Memory B cell (primary cell): ENCODE measurements around the gene POLR2E.

Source experiments
- ATAC-seq: fragments of 150-1000 bp; cut with Tn5 transposase; 2 replicates; pipeline ENCODE4 v1.10.0; 2021; ENCODE audit warnings: low read depth, mild to moderate bottlenecking, moderate library complexity
- DNase-seq, 2 donors: peaks; one replicate each; pipeline ENCODE4 v3.0.0; 2022; ENCODE audit warnings: low spot score in 2 of 2
- H3K27ac Mint-ChIP-seq: one replicate; pipeline ENCODE4 v1.8.0; 2022; ENCODE audit warnings: mild to moderate bottlenecking, moderate library complexity, mixed read lengths
- H3K27me3 Mint-ChIP-seq: one replicate; pipeline ENCODE4 v1.8.0; 2022; ENCODE audit warnings: mixed read lengths
- H3K36me3 Mint-ChIP-seq: one replicate; pipeline ENCODE4 v1.8.0; 2022; ENCODE audit warnings: mild to moderate bottlenecking, mixed read lengths
- H3K4me1 Mint-ChIP-seq: one replicate; pipeline ENCODE4 v1.8.0; 2022; ENCODE audit warnings: mixed read lengths
- H3K4me3 Mint-ChIP-seq: one replicate; pipeline ENCODE4 v1.8.0; 2022; ENCODE audit warnings: mild to moderate bottlenecking, moderate library complexity, mixed read lengths
- H3K9me3 Mint-ChIP-seq: one replicate; pipeline ENCODE4 v1.8.0; 2022; ENCODE audit warnings: mixed read lengths

The POLR2E gene

DNA sequence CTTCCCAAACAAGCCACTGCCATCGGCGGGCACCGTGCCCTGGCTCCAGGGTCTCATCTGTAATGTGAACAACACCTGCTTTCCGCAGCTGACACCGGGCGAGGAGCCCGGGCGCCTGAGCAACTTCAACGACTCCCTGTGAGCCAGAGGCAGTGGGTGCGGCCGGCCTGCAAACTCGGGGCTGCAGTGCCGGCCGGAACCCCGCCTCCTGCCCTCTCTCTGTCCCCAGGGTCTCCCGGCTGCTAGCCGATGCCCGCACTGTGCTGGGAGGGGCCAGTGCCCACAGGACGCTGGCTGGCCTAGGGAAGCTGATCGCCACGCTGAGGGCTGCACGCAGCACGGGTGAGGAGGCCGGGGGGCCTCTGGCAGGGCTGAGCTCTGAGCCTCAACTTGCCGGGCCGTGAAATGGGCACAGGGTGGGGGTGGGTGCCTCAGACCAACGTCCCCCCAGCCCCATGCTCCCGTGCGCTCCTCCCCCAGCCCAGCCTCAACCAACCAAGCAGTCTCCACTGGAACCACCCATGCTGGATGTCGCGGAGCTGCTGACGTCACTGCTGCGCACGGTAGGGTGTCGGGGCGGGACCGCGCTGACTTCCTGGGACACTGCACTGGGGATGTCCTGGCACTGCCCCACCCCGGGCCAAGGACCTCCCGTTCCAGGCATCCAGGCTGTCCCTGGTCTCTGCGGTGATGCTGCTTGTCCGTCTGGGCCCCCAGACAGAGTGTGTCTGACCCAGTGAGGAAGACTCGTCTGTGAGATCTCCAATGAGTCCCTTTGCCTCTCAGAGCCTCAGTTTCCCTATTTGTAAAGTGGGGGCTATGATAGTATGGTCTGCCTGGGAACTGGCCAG is 53.1 kb downstream of the POLR2E start:
- DNase-seq (no peak), ATAC-seq (no peak)
- H3K4me1 Mint-ChIP-seq, result peaks cover 30% of the 10 kb centered on the region
- no peaks in the 10 kb centered on the region for H3K27me3 Mint-ChIP-seq
- H3K9me3 Mint-ChIP-seq, result no peaks in the 10 kb centered on the region
- no peak overlapping the region for H3K27ac Mint-ChIP-seq
- peak overlapping the region; percentile 55 for H3K4me3 Mint-ChIP-seq
- peaks cover 16% of the 10 kb centered on the region for H3K36me3 Mint-ChIP-seq

- Mint-ChIP-seq H3K27me3 (no peaks in the 10 kb centered on the region), H3K4me3 (peak overlapping the region; percentile 100), H3K9me3 (no peaks in the 10 kb centered on the region), H3K4me1 (peaks cover 32% of the 10 kb centered on the region), H3K36me3 (peaks cover 19% of the 10 kb centered on the region), H3K27ac (peak overlapping the region; percentile 95)
- DNase-seq, result no peak
- ATAC-seq, result no peak
Observed at GRCh38 chr19:1041272-1041834, 53.8 kb downstream of the POLR2E start.

DNA sequence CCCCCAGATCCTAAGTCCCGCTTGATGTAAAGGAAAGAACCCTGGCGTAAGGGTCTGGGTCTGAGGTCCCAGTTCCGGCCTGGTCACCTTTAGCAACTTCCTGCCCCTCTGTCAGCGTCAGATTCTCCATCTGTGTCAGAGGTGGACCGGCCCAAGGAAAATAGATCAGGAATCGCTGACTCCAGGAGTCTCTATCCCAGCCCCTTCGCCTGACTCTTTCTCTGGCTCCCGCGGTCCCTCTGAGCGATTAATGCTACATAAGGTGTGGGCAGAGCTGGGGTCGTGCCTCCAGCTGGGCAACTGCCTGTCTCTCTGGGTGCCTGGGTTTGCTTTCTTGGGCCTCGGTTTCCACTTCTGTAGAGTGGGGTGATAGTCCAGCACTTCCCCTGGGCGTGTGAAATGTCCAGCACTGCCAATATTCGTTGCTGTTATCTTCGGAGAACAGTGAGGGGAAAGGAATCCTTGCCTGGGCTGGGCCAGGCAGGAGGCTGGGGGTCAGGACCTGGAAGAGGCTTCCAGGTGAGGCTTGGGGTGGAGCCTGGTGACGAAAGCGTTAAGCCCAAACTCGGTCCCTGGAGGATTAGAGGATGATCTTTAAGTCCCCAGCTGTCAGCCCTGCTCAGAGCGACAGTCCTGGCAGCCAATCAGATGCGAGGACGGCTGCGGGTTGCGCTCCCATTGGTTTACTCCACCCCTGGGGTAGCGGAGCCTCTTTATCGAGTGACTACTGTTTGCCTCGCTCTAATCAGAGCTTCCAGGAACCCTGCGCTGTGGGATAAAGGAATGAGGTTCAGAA is 54.5 kb downstream of the POLR2E start:
- H3K4me3 Mint-ChIP-seq, result peak overlapping the region; percentile 100

DNA sequence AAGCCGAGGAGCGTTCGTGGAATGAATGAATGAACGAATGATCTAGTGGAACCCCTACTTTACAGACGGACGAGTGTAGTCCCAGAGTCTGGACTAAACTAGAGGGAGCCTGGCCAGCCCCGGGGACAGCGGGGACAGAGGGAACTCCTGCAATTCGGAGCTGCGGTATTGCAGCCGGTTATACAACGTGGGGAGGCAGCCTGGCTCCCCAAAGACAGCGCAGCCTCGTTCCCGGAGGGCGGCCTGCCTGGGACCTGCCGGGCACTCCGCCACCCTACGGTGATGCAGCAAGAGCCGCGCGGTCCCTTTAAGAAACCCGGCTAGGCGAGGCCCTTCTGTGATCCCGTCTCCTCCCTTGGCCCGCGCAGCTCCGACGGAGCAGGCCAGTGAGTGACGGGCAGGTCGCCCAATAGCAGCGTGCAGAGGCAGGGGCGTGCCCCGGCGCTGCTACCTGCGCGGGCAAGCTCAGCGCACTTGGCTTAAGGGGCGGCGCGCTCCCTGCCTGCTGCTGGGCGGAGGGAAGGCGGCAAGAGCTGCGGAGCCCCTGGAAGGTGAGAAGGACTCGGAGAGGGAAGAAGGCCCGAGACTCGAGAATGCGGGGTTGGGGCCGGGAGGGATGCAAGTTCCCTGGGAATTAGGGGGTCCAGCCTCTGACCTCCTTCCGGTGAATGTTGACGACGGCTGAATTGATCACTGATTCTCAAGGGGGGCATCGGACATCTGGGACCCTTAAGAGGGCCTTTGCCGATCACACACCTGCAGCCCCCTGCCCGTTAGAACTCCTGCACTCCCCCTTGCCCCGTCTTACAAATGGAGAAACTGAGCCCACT is 55.3 kb downstream of the POLR2E start, which contains the start of gene ABCA7:
TSS of gene ABCA7 (plus strand) at position 462 of the 830 bp plus-strand sequence. CDS start 1,255 bp downstream, outside the sequence.
- peak; percentile 99 to 100 for DNase-seq
- no peaks in the 10 kb centered on the region for H3K9me3 Mint-ChIP-seq
- H3K27me3 Mint-ChIP-seq, result no peaks in the 10 kb centered on the region
- H3K36me3 Mint-ChIP-seq, result peaks cover 26% of the 10 kb centered on the region
- peak within 1 kb of the TSS; percentile 100 for H3K4me3 Mint-ChIP-seq
- peak within 1 kb of the TSS; percentile 95 for H3K27ac Mint-ChIP-seq
- ATAC-seq, result peak; percentile 78
- H3K4me1 Mint-ChIP-seq, result peaks cover 36% of the 10 kb centered on the region

More for the DNA sequence above, 54.5 kb downstream of the POLR2E start:
- no peaks in the 10 kb centered on the region for H3K9me3 Mint-ChIP-seq
- H3K27me3 Mint-ChIP-seq, result no peaks in the 10 kb centered on the region
- H3K36me3 Mint-ChIP-seq, result peaks cover 24% of the 10 kb centered on the region
- peak overlapping the region; percentile 95 for H3K27ac Mint-ChIP-seq
- DNase-seq (peak; percentile 79 to 88), ATAC-seq (peak; percentile 55)
- peaks cover 37% of the 10 kb centered on the region for H3K4me1 Mint-ChIP-seq

- DNase-seq, result no peak
- no peak for ATAC-seq
- Mint-ChIP-seq H3K27me3 (no peaks in the 10 kb centered on the region), H3K36me3 (peaks cover 21% of the 10 kb centered on the region), H3K4me3 (peak overlapping the region; percentile 100), H3K27ac (peak overlapping the region; percentile 95), H3K4me1 (peaks cover 36% of the 10 kb centered on the region), H3K9me3 (no peaks in the 10 kb centered on the region)
Observed at GRCh38 chr19:1038978-1039645, 56.1 kb downstream of the POLR2E start.

DNA sequence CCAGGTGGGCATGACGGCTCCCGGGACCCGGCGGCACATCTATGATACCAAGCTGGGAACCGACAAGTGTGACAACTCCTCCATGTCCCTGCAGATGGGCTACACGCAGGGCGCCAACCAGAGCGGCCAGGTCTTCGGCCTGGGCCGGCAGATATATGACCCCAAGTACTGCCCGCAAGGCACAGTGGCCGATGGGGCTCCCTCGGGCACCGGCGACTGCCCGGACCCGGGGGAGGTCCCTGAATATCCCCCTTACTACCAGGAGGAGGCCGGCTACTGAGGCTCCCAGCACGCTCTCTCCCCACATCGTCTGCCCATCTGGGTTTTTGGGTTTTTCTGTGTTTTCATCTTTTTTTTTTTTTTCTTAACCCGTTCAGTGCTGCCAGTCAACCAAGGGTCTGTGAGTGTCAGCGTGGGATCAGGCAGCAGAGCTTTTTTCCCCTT is 57.5 kb downstream of the POLR2E start:
- Mint-ChIP-seq H3K9me3 (no peaks in the 10 kb centered on the region), H3K36me3 (peaks cover 22% of the 10 kb centered on the region), H3K27ac (peak overlapping the region; percentile 95), H3K4me1 (peaks cover 39% of the 10 kb centered on the region), H3K4me3 (peak overlapping the region; percentile 100), H3K27me3 (no peaks in the 10 kb centered on the region)
- DNase-seq (peak in 1 of 2 donors; percentile 58), ATAC-seq (peak; percentile 1)
